GM18951 (cell line): ENCODE data around the gene IGSF3.
"Not testable (repeated sequence)": the region's sequence is repeated elsewhere in the genome, so short reads cannot be mapped to it uniquely, and the experiment has no call there.

ENCODE experiments used
- POLR2A ChIP-seq: IDR thresholded peaks from 4 replicates; pipeline ENCODE4 v1.6.1; 2011; ENCODE audit warnings: mild to moderate bottlenecking; ENCODE audit not compliant: insufficient read length, insufficient read depth; ENCODE audit errors: extremely low read depth
- in situ Hi-C: fragments of 300-500 bp; cut with MboI; formaldehyde crosslinking; loops from one replicate; pipeline ENCODE4 v1.12.0; 2022; ENCODE audit warnings: low sequenced_read_pairs, mixed read lengths, inconsistent platforms; ENCODE audit not compliant: unreplicated experiment

IGSF3 gene

GRCh38 chr1:116634386-116634785 is 33.1 kb downstream of the IGSF3 start:
- in situ Hi-C loops, result not testable (repeated sequence)

DNA sequence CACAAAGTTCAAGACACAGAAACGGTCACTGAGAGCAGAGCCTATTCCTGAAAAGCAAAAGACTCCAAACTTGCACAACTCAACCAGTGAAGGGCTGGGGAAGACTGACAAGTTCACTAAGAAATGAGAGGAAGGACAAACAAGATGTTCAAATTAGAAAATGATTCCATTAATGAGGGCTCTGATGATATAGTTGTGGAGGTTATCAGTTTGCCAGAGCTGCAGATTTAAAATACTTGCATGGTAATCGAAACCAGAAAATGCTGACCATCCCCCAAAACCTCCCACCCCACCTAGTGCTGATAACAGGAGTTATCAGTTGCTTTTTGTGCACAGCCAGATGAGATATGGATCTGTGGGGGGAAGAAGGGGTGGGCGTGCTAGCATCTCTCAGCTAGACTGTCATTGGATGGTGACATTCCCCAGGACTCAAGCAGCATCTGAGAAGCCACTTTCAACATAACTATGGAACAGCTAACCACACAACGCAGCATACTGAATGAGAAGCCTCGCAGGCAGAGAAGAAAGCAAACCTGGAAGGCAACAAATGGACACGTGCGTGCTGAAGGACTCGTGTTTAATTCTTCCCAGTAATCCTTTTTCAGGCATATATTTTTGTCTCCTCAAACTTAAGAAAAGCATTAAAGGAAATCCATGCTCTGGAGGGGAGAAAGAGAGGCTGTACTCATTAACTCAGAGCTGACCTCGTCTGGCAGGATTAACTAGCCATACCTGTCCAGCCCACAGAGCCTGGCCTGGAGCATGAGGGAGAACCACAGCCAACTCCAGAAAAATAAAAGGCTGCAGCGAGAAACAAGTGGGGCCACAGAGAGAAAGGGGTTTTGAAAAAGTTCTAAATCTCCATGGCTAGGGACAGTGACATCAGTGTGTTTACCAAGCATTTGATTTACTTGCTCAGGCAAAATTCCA is 35.3 kb downstream of the IGSF3 start:
- in situ Hi-C loops, result not testable (repeated sequence)

DNA sequence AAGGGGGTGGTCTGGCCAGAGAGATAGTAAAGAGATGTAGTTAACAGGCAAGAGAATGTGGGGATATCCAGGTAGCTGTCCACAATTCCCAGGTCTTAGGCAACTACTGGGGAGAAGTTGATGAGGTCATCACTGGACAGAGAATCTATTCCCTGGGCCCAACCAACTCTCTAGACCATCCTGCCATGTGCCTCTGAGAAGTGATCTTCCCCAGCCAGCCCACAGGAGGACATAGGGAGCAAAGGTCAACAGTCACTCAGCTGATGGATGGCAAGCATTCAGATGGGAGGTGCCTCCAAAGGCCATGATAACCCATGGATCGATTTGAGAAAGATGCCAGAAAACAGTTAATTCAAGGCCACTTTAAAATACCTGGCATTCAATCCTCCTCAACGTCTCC is 36.0 kb downstream of the IGSF3 start:
- in situ Hi-C loops, result not testable (repeated sequence)

DNA sequence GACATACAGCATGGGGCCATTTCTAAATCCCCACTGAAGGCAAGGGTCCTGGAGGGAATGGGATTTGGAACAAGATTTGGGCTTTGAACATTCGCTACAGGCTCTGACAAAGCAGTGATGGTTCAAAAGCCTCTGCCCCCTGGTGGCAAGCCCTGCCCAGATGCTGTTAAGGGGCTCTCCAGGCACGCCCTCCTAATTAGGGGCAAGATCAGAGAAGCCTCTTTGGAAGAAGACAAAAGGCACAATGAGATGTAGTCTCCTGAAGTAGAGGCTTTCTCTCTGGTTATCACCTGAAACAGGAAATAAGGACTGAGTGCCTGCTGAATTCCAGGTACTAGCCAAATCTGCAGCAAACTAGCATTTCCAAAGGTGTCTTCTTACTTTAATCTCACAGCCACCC is 37.5 kb downstream of the IGSF3 start:
- in situ Hi-C loops, result not testable (repeated sequence)

GRCh38 chr1:116629441-116629840 is 38.1 kb downstream of the IGSF3 start:
- in situ Hi-C loops, result not testable (repeated sequence)

GRCh38 chr1:116628448-116628847 is 39.1 kb downstream of the IGSF3 start:
- TF ChIP-seq POLR2A, result no peak
- in situ Hi-C loops, result no loop called here

DNA sequence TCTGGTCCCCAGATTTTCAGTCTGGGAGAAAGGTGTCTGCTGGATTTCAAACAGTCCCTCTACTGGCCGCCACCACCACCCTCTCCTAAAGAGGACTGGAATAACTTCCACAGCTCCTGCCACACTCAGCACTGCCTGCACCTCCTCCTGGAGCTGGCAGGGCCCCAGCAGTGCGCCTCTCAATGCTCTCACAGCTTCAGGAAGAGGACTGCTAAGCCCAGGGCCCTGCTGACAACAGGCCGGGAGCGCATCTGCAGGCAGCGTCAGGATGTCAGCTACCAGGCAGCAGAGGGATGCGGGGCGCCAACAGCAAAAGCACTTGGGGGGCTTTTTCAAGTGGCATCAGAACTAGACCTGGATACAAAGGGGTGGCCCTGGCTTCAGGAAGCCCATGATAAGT is 40.2 kb downstream of the IGSF3 start:
- in situ Hi-C loops, result not testable (repeated sequence)

- in situ Hi-C loops, result not testable (repeated sequence)
Observed at GRCh38 chr1:116626915-116627314, 40.6 kb downstream of the IGSF3 start.

- in situ Hi-C loops, result not testable (repeated sequence)
Observed at GRCh38 chr1:116625155-116625554, 42.4 kb downstream of the IGSF3 start.

DNA sequence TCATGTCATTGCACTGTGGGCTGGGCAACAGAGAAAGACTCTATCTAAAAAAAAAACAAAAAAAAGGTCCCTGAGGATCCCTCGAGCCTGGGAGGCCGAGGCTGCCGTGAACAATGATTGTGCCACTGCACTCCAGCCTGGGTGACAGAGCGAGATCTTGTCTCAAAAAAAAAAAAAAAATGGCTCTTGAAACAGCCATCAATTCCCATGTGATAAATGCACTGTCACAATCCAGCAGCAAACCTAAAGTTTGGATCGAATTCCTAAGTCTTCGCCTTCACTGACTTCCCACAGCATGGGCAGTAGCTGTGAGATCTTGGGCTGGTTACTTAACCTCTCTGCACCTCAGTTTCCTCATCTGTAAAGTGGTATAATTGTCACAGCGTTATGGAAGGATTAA is 43.5 kb downstream of the IGSF3 start:
- in situ Hi-C loops, result no loop called here
- TF ChIP-seq POLR2A, result no peak

GRCh38 chr1:116622496-116622895 is 45.0 kb downstream of the IGSF3 start:
- in situ Hi-C loops, result not testable (repeated sequence)

DNA sequence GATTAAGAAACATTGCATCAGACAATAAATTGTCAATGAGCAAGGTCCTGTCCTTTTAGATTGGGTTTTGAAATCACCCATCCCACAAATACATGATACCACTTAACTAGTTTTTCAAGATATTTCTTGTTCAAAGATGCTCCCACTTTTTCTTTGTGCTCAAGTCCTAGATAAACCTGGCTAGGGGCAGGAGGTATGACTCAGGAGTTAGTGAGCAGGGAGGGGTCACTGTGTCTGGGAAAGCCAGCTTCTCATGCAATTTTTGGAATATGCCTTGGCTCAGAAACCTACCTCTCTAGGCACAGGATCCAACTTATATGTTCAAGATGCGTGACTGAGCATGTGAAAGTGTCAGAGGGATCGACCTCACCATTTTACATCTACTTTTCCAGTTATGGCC is 45.8 kb downstream of the IGSF3 start:
- in situ Hi-C loops, result not testable (repeated sequence)

GRCh38 chr1:116620392-116620791 is 47.1 kb downstream of the IGSF3 start:
- in situ Hi-C loops, result not testable (repeated sequence)

GRCh38 chr1:116619106-116619505 is 48.4 kb downstream of the IGSF3 start:
- in situ Hi-C loops, result not testable (repeated sequence)

- in situ Hi-C loops, result not testable (repeated sequence)
Observed at GRCh38 chr1:116617808-116618207, 49.7 kb downstream of the IGSF3 start.

DNA sequence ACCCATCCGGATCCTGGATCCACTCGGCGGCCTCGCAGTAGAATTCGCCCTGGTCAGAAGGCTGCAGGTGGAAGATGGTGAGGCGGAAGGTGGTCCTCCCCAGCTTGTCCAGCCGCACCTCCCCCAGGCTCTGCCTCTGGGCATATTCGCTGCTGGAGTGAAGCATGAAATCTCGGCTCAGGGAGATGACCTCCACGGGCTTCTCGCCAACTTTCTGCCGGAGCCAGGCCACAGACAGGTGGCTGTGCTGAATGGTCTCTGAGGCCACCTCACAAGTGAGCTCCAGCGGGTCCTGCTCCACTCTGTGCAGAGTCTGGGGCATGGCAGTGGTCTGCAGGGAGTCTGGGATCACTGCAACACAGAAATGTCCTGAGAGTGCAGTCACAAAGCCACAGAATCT is 53.7 kb downstream of the IGSF3 start:
- in situ Hi-C loops, result not testable (repeated sequence)

GRCh38 chr1:116609801-116610371 is 57.6 kb downstream of the IGSF3 start:
- in situ Hi-C loops, result not testable (repeated sequence)

DNA sequence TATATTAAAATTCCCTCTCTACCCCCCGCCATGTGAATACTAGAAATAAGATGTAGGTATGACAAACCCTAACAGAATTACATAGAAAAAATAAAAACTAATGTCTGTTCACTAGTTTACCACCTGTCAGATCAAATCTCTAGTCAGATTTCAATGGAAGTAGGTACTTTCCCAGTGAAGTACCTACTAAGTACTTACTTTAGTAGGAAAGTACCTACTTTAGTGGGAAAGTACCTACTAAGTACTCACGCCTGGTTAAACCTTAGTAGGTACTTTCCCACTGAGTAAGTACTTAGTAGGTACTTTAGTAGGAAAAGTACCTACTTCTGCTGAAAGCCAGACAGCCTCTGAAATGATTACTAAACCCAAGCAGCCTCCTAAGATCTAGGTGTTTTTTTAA is 58.7 kb downstream of the IGSF3 start:
- in situ Hi-C loops, result not testable (repeated sequence)

- in situ Hi-C loops, result not testable (repeated sequence)
Observed at GRCh38 chr1:116608151-116608550, 59.4 kb downstream of the IGSF3 start.

DNA sequence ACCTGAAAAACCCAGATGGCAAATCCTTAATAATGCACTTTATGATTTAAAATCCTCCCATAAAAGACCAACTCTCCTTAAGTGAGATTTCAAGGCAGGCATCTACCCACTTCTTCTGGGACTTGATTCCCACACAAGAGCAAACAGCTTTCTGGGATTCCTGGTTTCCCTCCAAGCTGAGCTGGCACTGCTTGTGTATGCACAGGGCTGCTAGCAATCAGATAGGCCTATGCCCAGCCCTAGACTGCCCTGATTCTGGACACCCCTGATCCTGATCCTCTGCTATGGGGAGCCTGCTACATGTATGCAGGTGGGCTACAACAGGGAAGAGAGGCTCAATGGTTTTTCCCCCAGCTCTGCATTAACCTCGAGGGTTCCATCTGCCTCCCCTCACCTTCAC is 60.1 kb downstream of the IGSF3 start:
- in situ Hi-C loops, result not testable (repeated sequence)

DNA sequence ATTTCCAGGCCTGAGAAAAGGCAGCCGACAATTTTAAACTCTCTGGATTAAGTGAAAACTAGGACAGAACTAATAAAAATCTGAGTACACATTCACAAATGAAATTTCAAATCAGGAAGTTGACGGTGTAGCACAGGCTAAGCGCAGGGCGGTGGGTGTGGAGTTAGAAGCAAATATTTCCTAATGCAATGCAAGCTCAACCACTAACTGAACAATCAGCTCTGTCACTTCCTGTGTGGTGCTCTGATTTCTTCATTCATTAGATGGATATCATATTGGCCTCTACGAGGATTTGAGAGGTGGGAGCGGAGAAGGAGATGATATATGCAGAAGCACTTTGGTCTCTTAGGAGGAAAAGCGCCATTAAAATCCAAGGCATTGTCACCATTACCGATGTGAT is 61.5 kb downstream of the IGSF3 start:
- in situ Hi-C loops, result not testable (repeated sequence)
